ENCODE measurements around the gene TGFBR2. TPM values are rescaled to one million over a fixed set of nuclear protein-coding genes. Genes with fewer than 3 reads are reported as not detected.

The TGFBR2 gene
- total and polyA plus RNA-seq, 2 experiments from 2014 or later = 42.2 to 52.8 TPM

DNA sequence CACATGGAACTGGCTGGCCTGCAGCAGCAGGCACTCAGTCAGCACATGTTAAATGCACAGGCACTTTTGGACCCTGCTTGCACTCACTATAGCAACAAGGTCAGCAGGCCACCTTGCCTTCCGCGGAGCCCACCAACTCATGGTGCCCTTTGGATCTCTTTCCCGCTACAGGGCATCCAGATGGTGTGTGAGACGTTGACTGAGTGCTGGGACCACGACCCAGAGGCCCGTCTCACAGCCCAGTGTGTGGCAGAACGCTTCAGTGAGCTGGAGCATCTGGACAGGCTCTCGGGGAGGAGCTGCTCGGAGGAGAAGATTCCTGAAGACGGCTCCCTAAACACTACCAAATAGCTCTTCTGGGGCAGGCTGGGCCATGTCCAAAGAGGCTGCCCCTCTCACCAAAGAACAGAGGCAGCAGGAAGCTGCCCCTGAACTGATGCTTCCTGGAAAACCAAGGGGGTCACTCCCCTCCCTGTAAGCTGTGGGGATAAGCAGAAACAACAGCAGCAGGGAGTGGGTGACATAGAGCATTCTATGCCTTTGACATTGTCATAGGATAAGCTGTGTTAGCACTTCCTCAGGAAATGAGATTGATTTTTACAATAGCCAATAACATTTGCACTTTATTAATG lies 85.0 kb downstream of the TGFBR2 start:
- Histone ChIP-seq H3K79me2 (peaks cover 4% of the 10 kb centered on the region), H3K4me3 (no peak overlapping the region), H3K9me2 (replicated peaks; ENCODE audit: insufficient read depth) (no peaks in the 10 kb centered on the region), H3K4me1 (ENCODE audit: insufficient read depth) (peaks cover 21% of the 10 kb centered on the region), H3K4me2 (no peak overlapping the region), H3K27me3 (no peaks in the 10 kb centered on the region), H3K9me3 (ENCODE audit: low read depth) (no peaks in the 10 kb centered on the region), H2AFZ (no peak overlapping the region), H4K20me1 (ENCODE audit: insufficient read depth, poor library complexity, severe bottlenecking) (no peaks in the 10 kb centered on the region), H3K36me3 (replicated peaks; ENCODE audit: insufficient read depth, low read depth) (no peaks in the 10 kb centered on the region), H3K27ac (no peak overlapping the region)
- DNase-seq (ENCODE audit: low spot score) = no peak
- TF ChIP-seq CTCF (IDR thresholded peaks at IDR 0.05; ENCODE audit: poor library complexity) (no peak), EZH2phosphoT487 (IDR thresholded peaks at IDR 0.05; ENCODE audit: low read depth, severe bottlenecking, unreplicated experiment) (no peak)
- 76% methylated on average over 10 of the region's 10 CpGs for WGBS (ENCODE audit: low lambda C conversion rate, missing lambda C conversion rate)

DNA sequence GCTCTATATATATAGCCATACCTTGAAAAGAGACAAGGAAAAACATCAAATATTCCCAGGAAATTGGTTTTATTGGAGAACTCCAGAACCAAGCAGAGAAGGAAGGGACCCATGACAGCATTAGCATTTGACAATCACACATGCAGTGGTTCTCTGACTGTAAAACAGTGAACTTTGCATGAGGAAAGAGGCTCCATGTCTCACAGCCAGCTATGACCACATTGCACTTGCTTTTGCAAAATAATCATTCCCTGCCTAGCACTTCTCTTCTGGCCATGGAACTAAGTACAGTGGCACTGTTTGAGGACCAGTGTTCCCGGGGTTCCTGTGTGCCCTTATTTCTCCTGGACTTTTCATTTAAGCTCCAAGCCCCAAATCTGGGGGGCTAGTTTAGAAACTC lies 85.5 kb downstream of the TGFBR2 start:
- no peak for TF ChIP-seq CTCF (IDR thresholded peaks at IDR 0.05; ENCODE audit: poor library complexity)
- TF ChIP-seq EZH2 (IDR thresholded peaks at IDR 0.05; ENCODE audit: borderline replicate concordance) = no peak
- TF ChIP-seq EZH2phosphoT487 (IDR thresholded peaks at IDR 0.05; ENCODE audit: low read depth, severe bottlenecking, unreplicated experiment) = no peak
- Histone ChIP-seq H3K4me2 (no peak overlapping the region), H4K20me1 (ENCODE audit: insufficient read depth, poor library complexity, severe bottlenecking) (no peaks in the 10 kb centered on the region), H3K9me3 (ENCODE audit: low read depth) (no peaks in the 10 kb centered on the region), H3K79me2 (no peaks in the 10 kb centered on the region), H3K36me3 (replicated peaks; ENCODE audit: insufficient read depth, low read depth) (no peaks in the 10 kb centered on the region), H3K27me3 (no peaks in the 10 kb centered on the region), H3K4me1 (ENCODE audit: insufficient read depth) (peaks cover 21% of the 10 kb centered on the region), H2AFZ (no peak overlapping the region), H3K27ac (no peak overlapping the region), H3K4me3 (no peak overlapping the region), H3K9me2 (replicated peaks; ENCODE audit: insufficient read depth) (no peaks in the 10 kb centered on the region)
- 88% methylated on average over 1 of the region's 1 CpG for WGBS (ENCODE audit: low lambda C conversion rate, missing lambda C conversion rate)
- no peak for DNase-seq (ENCODE audit: low spot score)

- H2AFZ ChIP-seq = no peak overlapping the region
- no peak for DNase-seq (ENCODE audit: low spot score)
- H3K4me1 ChIP-seq (ENCODE audit: insufficient read depth) = peaks cover 21% of the 10 kb centered on the region
- no peaks in the 10 kb centered on the region for H3K27me3 ChIP-seq
- peak overlapping the region; percentile 4 for H3K27ac ChIP-seq
- H3K4me3 ChIP-seq = no peak overlapping the region
- no peaks in the 10 kb centered on the region for H3K36me3 ChIP-seq (replicated peaks; ENCODE audit: insufficient read depth, low read depth)
- H3K4me2 ChIP-seq = no peak overlapping the region
- WGBS (ENCODE audit: low lambda C conversion rate, missing lambda C conversion rate) = 64% methylated on average over 3 of the region's 3 CpGs
- H3K9me3 ChIP-seq (ENCODE audit: low read depth) = no peaks in the 10 kb centered on the region
- H4K20me1 ChIP-seq (ENCODE audit: insufficient read depth, poor library complexity, severe bottlenecking) = no peaks in the 10 kb centered on the region
- H3K79me2 ChIP-seq = no peaks in the 10 kb centered on the region
- no peak for TF ChIP-seq EZH2phosphoT487 (IDR thresholded peaks at IDR 0.05; ENCODE audit: low read depth, severe bottlenecking, unreplicated experiment)
- no peak for TF ChIP-seq CTCF (IDR thresholded peaks at IDR 0.05; ENCODE audit: poor library complexity)
- TF ChIP-seq EZH2 (IDR thresholded peaks at IDR 0.05; ENCODE audit: borderline replicate concordance) = no peak
- no peaks in the 10 kb centered on the region for H3K9me2 ChIP-seq (replicated peaks; ENCODE audit: insufficient read depth)
Observed at GRCh38 chr3:30692498-30693130, 86.2 kb downstream of the TGFBR2 start.
